Upper lobe of right lung (tissue), 1 donor: ENCODE results near the gene DENND10. TPM values are rescaled to one million over a fixed set of nuclear protein-coding genes. Genes with fewer than 3 reads are reported as not detected.

ENCODE experiments used
- ATAC-seq: fragments of 200-7000 bp; cut with Tn5 transposase; one replicate; pipeline ENCODE4 v1.9.1; 2020; ENCODE audit warnings: mild to moderate bottlenecking, moderate library complexity
- DNase-seq: peaks from one replicate; pipeline ENCODE4 v3.0.0-alpha.2; 2020
- H3K27ac ChIP-seq: fragments of 200-600 bp; one replicate; pipeline ENCODE4 v1.8.0; 2022
- H3K27me3 ChIP-seq: fragments of 200-600 bp; one replicate; pipeline ENCODE4 v1.8.0; 2022; ENCODE audit warnings: mild to moderate bottlenecking
- H3K36me3 ChIP-seq: fragments of 200-600 bp; one replicate; pipeline ENCODE4 v1.8.0; 2022
- H3K4me1 ChIP-seq: fragments of 200-600 bp; one replicate; pipeline ENCODE4 v1.8.0; 2022
- H3K4me3 ChIP-seq: fragments of 200-600 bp; one replicate; pipeline ENCODE4 v1.8.0; 2022; ENCODE audit warnings: mild to moderate bottlenecking
- H3K9me3 ChIP-seq: fragments of 200-600 bp; one replicate; pipeline ENCODE4 v1.8.0; 2022
- CTCF ChIP-seq: fragments of 200-600 bp; IDR thresholded peaks from one replicate; pipeline ENCODE4 v1.8.0; 2022; ENCODE audit warnings: antibody characterized with exemption
- intact Hi-C: fragments of 100-400 bp; cut with DNase I; formaldehyde crosslinking; loops from one replicate; pipeline ENCODE4 v1.11.0; 2022
- total RNA-seq: library from RNA; stranded (reverse); fragmentation: NEBNext Ultra II Directional; extraction: Animal tissue kit (Norgen Biotek cat#: 25700); gene quantifications from one replicate; pipeline ENCODE4 v1.2.1, GENCODE V29; 2021
- donor health status: DM: no; HTN: yes; CAD: no; lungs with severe emphysema.

The DENND10 gene
- total RNA-seq, 1 donor from 2014 or later, result 27.7 TPM

GRCh38 chr10:119112056-119112455 lies 8.1 kb downstream of the DENND10 start:
- TF ChIP-seq CTCF, result no peak
- no peaks in the 10 kb centered on the region for H3K27me3 ChIP-seq
- ATAC-seq (no peak), DNase-seq (no peak)
- H3K27ac ChIP-seq, result no peak overlapping the region
- no peaks in the 10 kb centered on the region for H3K4me1 ChIP-seq
- intact Hi-C loops, result no loop called here
- H3K36me3 ChIP-seq, result peaks cover 69% of the 10 kb centered on the region
- H3K9me3 ChIP-seq, result no peaks in the 10 kb centered on the region
- no peak overlapping the region for H3K4me3 ChIP-seq

GRCh38 chr10:119113751-119114732 lies 10.1 kb downstream of the DENND10 start:
- TF ChIP-seq CTCF, result no peak
- Histone ChIP-seq H3K9me3 (no peaks in the 10 kb centered on the region), H3K4me3 (no peak overlapping the region), H3K4me1 (no peaks in the 10 kb centered on the region), H3K27ac (no peak overlapping the region), H3K27me3 (no peaks in the 10 kb centered on the region), H3K36me3 (peaks cover 78% of the 10 kb centered on the region)
- intact Hi-C loops, result no loop called here
- ATAC-seq (peak; percentile 74), DNase-seq (no peak)

- DNase-seq, result no peak
- no peak for TF ChIP-seq CTCF
- no peak overlapping the region for H3K4me3 ChIP-seq
- H3K27ac ChIP-seq, result no peak overlapping the region
- no peak for ATAC-seq
- intact Hi-C loops, result no loop called here
- H3K9me3 ChIP-seq, result no peaks in the 10 kb centered on the region
- H3K27me3 ChIP-seq, result no peaks in the 10 kb centered on the region
- no peaks in the 10 kb centered on the region for H3K4me1 ChIP-seq
- peaks cover 81% of the 10 kb centered on the region for H3K36me3 ChIP-seq
Observed at GRCh38 chr10:119115926-119116325, 12.0 kb downstream of the DENND10 start.

GRCh38 chr10:119116326-119116951 lies 12.5 kb downstream of the DENND10 start:
- H3K9me3 ChIP-seq, result no peaks in the 10 kb centered on the region
- peaks cover 82% of the 10 kb centered on the region for H3K36me3 ChIP-seq
- intact Hi-C loops, result no loop called here
- no peak overlapping the region for H3K4me3 ChIP-seq
- no peaks in the 10 kb centered on the region for H3K27me3 ChIP-seq
- ATAC-seq (no peak), DNase-seq (no peak)
- TF ChIP-seq CTCF, result no peak
- no peaks in the 10 kb centered on the region for H3K4me1 ChIP-seq
- H3K27ac ChIP-seq, result no peak overlapping the region

GRCh38 chr10:119118231-119118630 lies 14.3 kb downstream of the DENND10 start:
- H3K36me3 ChIP-seq, result peaks cover 83% of the 10 kb centered on the region
- intact Hi-C loops, result no loop called here

More at GRCh38 chr10:119118231-119118630, 14.3 kb downstream of the DENND10 start:
- no peak for TF ChIP-seq CTCF
- no peaks in the 10 kb centered on the region for H3K9me3 ChIP-seq
- H3K4me1 ChIP-seq, result no peaks in the 10 kb centered on the region
- DNase-seq (no peak), ATAC-seq (no peak)
- no peak overlapping the region for H3K4me3 ChIP-seq
- H3K27ac ChIP-seq, result no peak overlapping the region
- no peaks in the 10 kb centered on the region for H3K27me3 ChIP-seq
